GM12878 (cell line): ENCODE data around the gene KCNA2. TPM values are rescaled to one million over a fixed set of nuclear protein-coding genes. Genes with fewer than 3 reads are reported as not detected.

Experiments
- ATAC-seq: fragments of 200-7000 bp; cut with Tn5 transposase; 3 replicates; pipeline ENCODE4 v1.9.1; 2020; ENCODE audit warnings: mild to moderate bottlenecking, moderate library complexity
- BruUV-seq: library from RNA; stranded (reverse); fragments of 400-500 nt; replicated peaks from 2 replicates; lab custom pipeline; 2021; lab: Mats Ljungman, UMichigan
- CTCF ChIA-PET: fragments of 300-600 bp; sonication (Branson Sonifier 250); formaldehyde crosslinking; extraction: SDS; loops from one replicate; lab custom pipeline; 2021; ENCODE audit warnings: inconsistent platforms; lab: Yijun Ruan, JAX
- POLR2A ChIA-PET: fragments of 350-600 bp; formaldehyde crosslinking; extraction: SDS; loops from one replicate; lab custom pipeline; 2021; ENCODE audit warnings: inconsistent platforms; lab: Charles Lee
- RAD21 ChIA-PET: fragments of 300-600 bp; sonication (Branson Sonifier 250); formaldehyde crosslinking; loops from one replicate; lab custom pipeline; 2023; ENCODE audit warnings: antibody characterized with exemption; ENCODE audit not compliant: unreplicated experiment; lab: Charles Lee
- SMC1A ChIA-PET: fragments of 300-600 bp; sonication (Branson Sonifier 250); formaldehyde crosslinking; loops from one replicate; lab custom pipeline; 2023; ENCODE audit not compliant: unreplicated experiment, uncharacterized antibody; lab: Charles Lee
- DNase-seq: peaks from one replicate; pipeline ENCODE4 v3.0.0-alpha.2; 2011; ENCODE audit warnings: low read depth, low spot score
- FAIRE-seq: peaks from 3 replicates; lab custom pipeline; 2011; peaks lifted over from hg19 to GRCh38; lab: Jason Lieb, UNC
- H2AFZ ChIP-seq: 2 replicates; pipeline ENCODE4 v1.6.0; 2011; ENCODE audit warnings: low read depth, low read length, control low read depth; ENCODE audit not compliant: control insufficient read depth
- H3K27ac ChIP-seq: 2 replicates; pipeline ENCODE4 v1.5.1; 2011; ENCODE audit warnings: control low read depth; ENCODE audit not compliant: control insufficient read depth, insufficient read depth
- H3K27me3 ChIP-seq, 2 experiments: replicated peaks in 1 of 2; 2 replicates each; pipeline versions ENCODE4 v1.6.0 to v1.6.1; 2011; ENCODE audit warnings: low read length in 1 of 2; ENCODE audit not compliant: control insufficient read depth in 2 of 2, insufficient read depth in 2 of 2
- H3K36me3 ChIP-seq, 2 experiments: 2 replicates each; pipeline ENCODE4 v1.5.1; 2011; ENCODE audit warnings: low read length in 1 of 2; ENCODE audit not compliant: control insufficient read depth in 2 of 2, insufficient read depth in 2 of 2
- H3K4me1 ChIP-seq: 2 replicates; pipeline ENCODE4 v1.6.1; 2011; ENCODE audit warnings: mild to moderate bottlenecking, low read length, moderate library complexity, mixed read lengths; ENCODE audit not compliant: control insufficient read depth, insufficient read depth
- H3K4me2 ChIP-seq: 2 replicates; pipeline ENCODE4 v1.6.0; 2011; ENCODE audit warnings: control low read depth; ENCODE audit not compliant: control insufficient read depth, insufficient read depth
- H3K4me3 ChIP-seq: fragments of 200-600 bp; sonication (generic); 2 replicates; pipeline ENCODE4 v1.5.1; 2016
- H3K79me2 ChIP-seq: 2 replicates; pipeline ENCODE4 v1.6.0; 2011; ENCODE audit warnings: low read length; ENCODE audit not compliant: control insufficient read depth, insufficient read depth
- H3K9ac ChIP-seq: 2 replicates; pipeline ENCODE4 v1.8.0; 2011; ENCODE audit warnings: low read length, control low read depth, mixed read lengths; ENCODE audit not compliant: control insufficient read depth, insufficient read depth
- H3K9me3 ChIP-seq: replicated peaks from 3 replicates; pipeline ENCODE4 v1.5.1; 2011; ENCODE audit warnings: mild to moderate bottlenecking, low read length; ENCODE audit not compliant: control insufficient read depth, insufficient read depth
- H4K20me1 ChIP-seq: 2 replicates; pipeline ENCODE4 v1.6.0; 2011; ENCODE audit not compliant: control insufficient read depth, insufficient read depth
- BHLHE40 ChIP-seq, 2 experiments: fragments of 450-650 bp in 1 of 2; IDR thresholded peaks; 2 replicates each; pipeline ENCODE4 v1.6.1; 2011 to 2017; ENCODE audit warnings: low read depth in 2 of 2, borderline replicate concordance in 1 of 2, improper control_type of control experiment in 1 of 2, low read length in 1 of 2, mild to moderate bottlenecking in 1 of 2
- CREB1 ChIP-seq: IDR thresholded peaks from 2 replicates; pipeline ENCODE4 v1.6.1; 2012; ENCODE audit warnings: low read depth, mild to moderate bottlenecking, inconsistent platforms
- NFYA ChIP-seq: IDR thresholded peaks from 2 replicates; pipeline ENCODE4 v1.6.1; 2011; ENCODE audit warnings: low read depth, mild to moderate bottlenecking, low read length, improper control_type of control experiment, borderline replicate concordance
- NR2F1 ChIP-seq: fragments of 450-650 bp; conservative IDR thresholded peaks from 2 replicates; pipeline ENCODE4 v1.6.1; 2017; ENCODE audit warnings: mild to moderate bottlenecking
- NRF1 ChIP-seq: conservative IDR thresholded peaks from 2 replicates; pipeline ENCODE4 v1.6.1; 2011; ENCODE audit warnings: mild to moderate bottlenecking, low read depth, low read length, improper control_type of control experiment
- RELA ChIP-seq: fragments of 450-650 bp; IDR thresholded peaks from 2 replicates; pipeline ENCODE4 v1.8.0; 2014; ENCODE audit warnings: borderline replicate concordance; ENCODE audit not compliant: partially characterized antibody
- STAT1 ChIP-seq: fragments of 450-650 bp; conservative IDR thresholded peaks from 2 replicates; pipeline ENCODE4 v1.6.1; 2014; ENCODE audit warnings: antibody characterized with exemption, mild to moderate bottlenecking
- SUZ12 ChIP-seq: fragments of 200-600 bp; sonication (generic); IDR thresholded peaks from one replicate; pipeline ENCODE4 v1.6.1; 2018; ENCODE audit warnings: antibody characterized with exemption, mild to moderate bottlenecking; ENCODE audit not compliant: unreplicated experiment
- TARDBP ChIP-seq: IDR thresholded peaks from 2 replicates; pipeline ENCODE4 v1.6.1; 2016; ENCODE audit warnings: borderline replicate concordance
- WRNIP1 ChIP-seq: IDR thresholded peaks from 2 replicates; pipeline ENCODE4 v1.6.1; 2011; ENCODE audit warnings: low read depth, low read length, improper control_type of control experiment, borderline replicate concordance
- YBX1 ChIP-seq: fragments of 450-650 bp; IDR thresholded peaks from 2 replicates; pipeline ENCODE4 v1.6.1; 2016; ENCODE audit warnings: antibody characterized with exemption
- WGBS: methylation state at CpG from one replicate; pipeline ENCODE4 v1.1.6; 2016; ENCODE audit warnings: low lambda C conversion rate; ENCODE audit not compliant: insufficient replicate concordance, insufficient coverage; ENCODE audit errors: missing lambda C conversion rate; 5-methylcytosine and 5-hydroxymethylcytosine counted together
- in situ Hi-C: fragments of 300-500 bp; cut with MboI; formaldehyde crosslinking; loops from 9 replicates; pipeline ENCODE4 v1.14.3; 2018; ENCODE audit warnings: mixed read lengths
- intact Hi-C: fragments of 100-400 bp; cut with micrococcal nuclease; formaldehyde crosslinking; loops from one replicate; pipeline ENCODE4 v1.14.2; 2022; ENCODE audit not compliant: unreplicated experiment
- polyA plus RNA-seq, 11 experiments: library from polyadenylated mRNA; depleted of rRNA in 4 of 11; unstranded in 6 of 11; stranded (reverse) in 5 of 11; fragments of >200 nt; fragmentation: Nextera tagmentation in 4 of 11; fragmentation: Illumina TruSeq in 1 of 11; extraction: Ambion mirVana in 4 of 11; extraction: Trizol in 1 of 11; gene quantifications; 1 replicate in 1 of 11; 2 replicates in 10 of 11; pipeline versions ENCODE4 v1.2.1 to v1.2.3, GENCODE V29; 2011 to 2016; ENCODE audit warnings: inconsistent platforms in 2 of 11, missing spikeins in 2 of 11, low read depth in 1 of 11
- total RNA-seq, 4 experiments: library from RNA; depleted of rRNA in 3 of 4; stranded (reverse); fragments of >200 nt in 3 of 4; fragmentation: Illumina TruSeq in 1 of 4; extraction: Trizol in 1 of 4; gene quantifications; 2 replicates each; pipeline versions ENCODE4 v1.2.1 to v1.2.3, GENCODE V29; 2013 to 2021
- TF ChIP-seq, protein P1 (sequence below): fragments of 450-650 bp; IDR thresholded peaks from 2 replicates; pipeline ENCODE4 v1.6.1; 2014; ENCODE audit warnings: mild to moderate bottlenecking
- TF ChIP-seq, protein P2 (sequence below): IDR thresholded peaks from 2 replicates; pipeline ENCODE4 v1.6.1; 2012; ENCODE audit warnings: improper control_type of control experiment, low read depth, low read length; ENCODE audit not compliant: insufficient replicate concordance
- TF ChIP-seq, protein P3 (sequence below): fragments of 450-650 bp; formaldehyde crosslinking; IDR thresholded peaks from 2 replicates; pipeline ENCODE4 v1.5.0; 2022; ENCODE audit warnings: mild to moderate bottlenecking, missing genetic modification characterization

KCNA2 gene
- total and polyA plus RNA-seq, 10 of the 15 experiments (the other 5 are each of a cell fraction or from before 2014, with no cell fraction given), result 0.02 to 0.56 (median 0.10) TPM; not detected in 2

DNA sequence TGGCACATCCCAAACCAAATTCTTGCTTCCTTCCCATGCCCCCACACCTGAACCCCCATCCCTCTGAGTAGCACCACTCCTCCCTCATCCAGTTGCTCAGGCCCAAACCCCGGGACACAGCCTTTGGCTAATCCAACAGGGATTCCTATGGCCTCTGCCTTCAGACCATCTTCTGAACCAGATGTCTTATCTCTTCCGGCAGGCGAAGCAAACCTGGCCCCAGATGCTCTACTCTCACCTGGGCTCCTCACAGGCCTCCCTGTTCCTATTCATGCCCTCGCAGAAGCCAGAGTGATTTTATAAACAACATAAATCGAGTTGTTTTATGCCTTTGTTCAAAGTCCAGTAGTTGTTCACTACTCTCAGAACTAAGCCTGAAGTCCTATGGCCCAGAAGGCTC lies 12.5 kb upstream of the KCNA2 start:
- Histone ChIP-seq H3K4me2 (no peak overlapping the region; the same call in 1 of the 2 replicates), H4K20me1 (no peaks in the 10 kb centered on the region), H3K4me3 (no peak overlapping the region), H3K9ac (no peak overlapping the region), H2AFZ (no peak overlapping the region), H3K9me3 (no peaks in the 10 kb centered on the region), H3K27ac (no peak overlapping the region), H3K79me2 (no peaks in the 10 kb centered on the region), H3K36me3 (no peaks in the 10 kb centered on the region), H3K27me3 (peaks cover 0 to 2% of the 10 kb centered on the region in 2 experiments; a peak in 1 of 4 replicates), H3K4me1 (peaks cover 16% of the 10 kb centered on the region)
- ChIA-PET RAD21 (interaction anchor here (0.7 to 3.1 kb wide), 15 partner anchors 12 to 412 kb away, joined by 3 to 113 read pairs (median 5); no protein-coding TSS in a partner anchor), SMC1A (interaction anchor here (0.6 to 5.8 kb wide), 17 partner anchors 11 to 403 kb away, joined by 3 to 119 read pairs (median 4); no protein-coding TSS in a partner anchor), CTCF (interaction anchor here (0.6 to 5.9 kb wide), 30 partner anchors 9 to 422 kb away, joined by 3 to 180 read pairs (median 5); no protein-coding TSS in a partner anchor), POLR2A (interaction anchor here (1.3 to 1.8 kb wide), 2 partner anchors 146 to 164 kb away, joined by 4 to 5 read pairs; no protein-coding TSS in a partner anchor)
- intact Hi-C loops (loop anchor here (1.0 kb wide), 3 partner anchors 13 to 165 kb away; no protein-coding TSS in a partner anchor), in situ Hi-C loops (loop anchor here (5.0 kb wide), 1 partner anchor 164 kb away; no protein-coding TSS in a partner anchor)
- BruUV-seq, result no TSS peak
- no peak for FAIRE-seq
- no peak for ATAC-seq
- DNase-seq, result no peak
- WGBS, result 67% methylated on average over 5 of the region's 5 CpGs
- TF ChIP-seq, protein P1, sequence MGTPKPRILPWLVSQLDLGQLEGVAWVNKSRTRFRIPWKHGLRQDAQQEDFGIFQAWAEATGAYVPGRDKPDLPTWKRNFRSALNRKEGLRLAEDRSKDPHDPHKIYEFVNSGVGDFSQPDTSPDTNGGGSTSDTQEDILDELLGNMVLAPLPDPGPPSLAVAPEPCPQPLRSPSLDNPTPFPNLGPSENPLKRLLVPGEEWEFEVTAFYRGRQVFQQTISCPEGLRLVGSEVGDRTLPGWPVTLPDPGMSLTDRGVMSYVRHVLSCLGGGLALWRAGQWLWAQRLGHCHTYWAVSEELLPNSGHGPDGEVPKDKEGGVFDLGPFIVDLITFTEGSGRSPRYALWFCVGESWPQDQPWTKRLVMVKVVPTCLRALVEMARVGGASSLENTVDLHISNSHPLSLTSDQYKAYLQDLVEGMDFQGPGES, result no peak
- TF ChIP-seq NR2F1, result no peak
- no peak for TF ChIP-seq CREB1
- TF ChIP-seq TARDBP, result no peak
- no peak for TF ChIP-seq NFYA
- TF ChIP-seq BHLHE40 (IDR thresholded peaks at IDR 0.05; ENCODE audit: borderline replicate concordance in 1 of 2, low read depth in 2 of 2, low read length in 1 of 2), result no peak
- no peak for TF ChIP-seq YBX1
- no peak for TF ChIP-seq WRNIP1
- TF ChIP-seq, protein P2, sequence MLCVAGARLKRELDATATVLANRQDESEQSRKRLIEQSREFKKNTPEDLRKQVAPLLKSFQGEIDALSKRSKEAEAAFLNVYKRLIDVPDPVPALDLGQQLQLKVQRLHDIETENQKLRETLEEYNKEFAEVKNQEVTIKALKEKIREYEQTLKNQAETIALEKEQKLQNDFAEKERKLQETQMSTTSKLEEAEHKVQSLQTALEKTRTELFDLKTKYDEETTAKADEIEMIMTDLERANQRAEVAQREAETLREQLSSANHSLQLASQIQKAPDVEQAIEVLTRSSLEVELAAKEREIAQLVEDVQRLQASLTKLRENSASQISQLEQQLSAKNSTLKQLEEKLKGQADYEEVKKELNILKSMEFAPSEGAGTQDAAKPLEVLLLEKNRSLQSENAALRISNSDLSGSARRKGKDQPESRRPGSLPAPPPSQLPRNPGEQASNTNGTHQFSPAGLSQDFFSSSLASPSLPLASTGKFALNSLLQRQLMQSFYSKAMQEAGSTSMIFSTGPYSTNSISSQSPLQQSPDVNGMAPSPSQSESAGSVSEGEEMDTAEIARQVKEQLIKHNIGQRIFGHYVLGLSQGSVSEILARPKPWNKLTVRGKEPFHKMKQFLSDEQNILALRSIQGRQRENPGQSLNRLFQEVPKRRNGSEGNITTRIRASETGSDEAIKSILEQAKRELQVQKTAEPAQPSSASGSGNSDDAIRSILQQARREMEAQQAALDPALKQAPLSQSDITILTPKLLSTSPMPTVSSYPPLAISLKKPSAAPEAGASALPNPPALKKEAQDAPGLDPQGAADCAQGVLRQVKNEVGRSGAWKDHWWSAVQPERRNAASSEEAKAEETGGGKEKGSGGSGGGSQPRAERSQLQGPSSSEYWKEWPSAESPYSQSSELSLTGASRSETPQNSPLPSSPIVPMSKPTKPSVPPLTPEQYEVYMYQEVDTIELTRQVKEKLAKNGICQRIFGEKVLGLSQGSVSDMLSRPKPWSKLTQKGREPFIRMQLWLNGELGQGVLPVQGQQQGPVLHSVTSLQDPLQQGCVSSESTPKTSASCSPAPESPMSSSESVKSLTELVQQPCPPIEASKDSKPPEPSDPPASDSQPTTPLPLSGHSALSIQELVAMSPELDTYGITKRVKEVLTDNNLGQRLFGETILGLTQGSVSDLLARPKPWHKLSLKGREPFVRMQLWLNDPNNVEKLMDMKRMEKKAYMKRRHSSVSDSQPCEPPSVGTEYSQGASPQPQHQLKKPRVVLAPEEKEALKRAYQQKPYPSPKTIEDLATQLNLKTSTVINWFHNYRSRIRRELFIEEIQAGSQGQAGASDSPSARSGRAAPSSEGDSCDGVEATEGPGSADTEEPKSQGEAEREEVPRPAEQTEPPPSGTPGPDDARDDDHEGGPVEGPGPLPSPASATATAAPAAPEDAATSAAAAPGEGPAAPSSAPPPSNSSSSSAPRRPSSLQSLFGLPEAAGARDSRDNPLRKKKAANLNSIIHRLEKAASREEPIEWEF, result no peak
- TF ChIP-seq, protein P3, sequence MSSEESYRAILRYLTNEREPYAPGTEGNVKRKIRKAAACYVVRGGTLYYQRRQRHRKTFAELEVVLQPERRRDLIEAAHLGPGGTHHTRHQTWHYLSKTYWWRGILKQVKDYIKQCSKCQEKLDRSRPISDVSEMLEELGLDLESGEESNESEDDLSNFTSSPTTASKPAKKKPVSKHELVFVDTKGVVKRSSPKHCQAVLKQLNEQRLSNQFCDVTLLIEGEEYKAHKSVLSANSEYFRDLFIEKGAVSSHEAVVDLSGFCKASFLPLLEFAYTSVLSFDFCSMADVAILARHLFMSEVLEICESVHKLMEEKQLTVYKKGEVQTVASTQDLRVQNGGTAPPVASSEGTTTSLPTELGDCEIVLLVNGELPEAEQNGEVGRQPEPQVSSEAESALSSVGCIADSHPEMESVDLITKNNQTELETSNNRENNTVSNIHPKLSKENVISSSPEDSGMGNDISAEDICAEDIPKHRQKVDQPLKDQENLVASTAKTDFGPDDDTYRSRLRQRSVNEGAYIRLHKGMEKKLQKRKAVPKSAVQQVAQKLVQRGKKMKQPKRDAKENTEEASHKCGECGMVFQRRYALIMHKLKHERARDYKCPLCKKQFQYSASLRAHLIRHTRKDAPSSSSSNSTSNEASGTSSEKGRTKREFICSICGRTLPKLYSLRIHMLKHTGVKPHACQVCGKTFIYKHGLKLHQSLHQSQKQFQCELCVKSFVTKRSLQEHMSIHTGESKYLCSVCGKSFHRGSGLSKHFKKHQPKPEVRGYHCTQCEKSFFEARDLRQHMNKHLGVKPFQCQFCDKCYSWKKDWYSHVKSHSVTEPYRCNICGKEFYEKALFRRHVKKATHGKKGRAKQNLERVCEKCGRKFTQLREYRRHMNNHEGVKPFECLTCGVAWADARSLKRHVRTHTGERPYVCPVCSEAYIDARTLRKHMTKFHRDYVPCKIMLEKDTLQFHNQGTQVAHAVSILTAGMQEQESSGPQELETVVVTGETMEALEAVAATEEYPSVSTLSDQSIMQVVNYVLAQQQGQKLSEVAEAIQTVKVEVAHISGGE, result no peak
- TF ChIP-seq NRF1, result no peak
- TF ChIP-seq SUZ12, result no peak
- TF ChIP-seq STAT1, result no peak
- TF ChIP-seq RELA, result no peak
